ENCODE measurements around the gene CAPNS2.
"Not testable (repeated sequence)": the region's sequence is repeated elsewhere in the genome, so short reads cannot be mapped to it uniquely, and the experiment has no call there.

Gene CAPNS2

DNA sequence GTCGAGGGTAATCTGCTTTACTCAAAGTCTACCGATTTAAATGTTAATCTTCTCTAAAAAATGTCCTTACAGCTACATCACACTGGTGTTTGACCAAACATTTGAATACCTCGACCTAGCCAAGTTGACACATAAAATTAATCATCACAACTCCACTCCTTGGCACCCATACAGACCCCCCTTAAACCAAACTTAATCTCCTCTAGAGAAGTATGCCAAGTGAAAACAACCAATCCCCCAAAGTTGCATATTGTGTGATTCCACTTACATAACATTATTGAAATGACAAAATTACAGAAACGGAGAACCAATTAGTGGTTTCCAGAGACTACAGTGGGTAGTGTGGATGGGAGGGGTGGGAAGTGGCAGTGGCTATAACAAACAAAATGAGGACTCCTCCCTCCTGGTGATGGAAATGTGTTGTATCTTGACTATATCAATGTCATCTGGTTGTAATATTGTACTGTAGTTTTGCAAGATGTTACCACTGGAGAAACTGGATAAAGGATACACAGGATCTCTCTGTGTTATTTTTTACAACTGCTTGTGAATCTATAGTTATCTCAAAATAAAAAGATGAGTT, 39.4 kb downstream of the CAPNS2 start:
- no peaks in the 10 kb centered on the region for H3K9me3 ChIP-seq (ENCODE audit: control insufficient read depth, low read length)
- no peak overlapping the region for H3K14ac ChIP-seq (ENCODE audit: low read length in 2 of 2)
- no peak for DNase-seq
- H3K9ac ChIP-seq (ENCODE audit: low read length) = no peak overlapping the region
- no peak overlapping the region for H2AFZ ChIP-seq (ENCODE audit: low read depth, low read length)
- no peaks in the 10 kb centered on the region for H3K27me3 ChIP-seq (ENCODE audit: control insufficient read depth in 1 of 2, insufficient read depth in 1 of 2, low read length in 2 of 2)
- no peak overlapping the region for H3K18ac ChIP-seq (ENCODE audit: low read depth in 1 of 2, low read length in 2 of 2)
- no peak overlapping the region for H3K4ac ChIP-seq (ENCODE audit: low read depth in 1 of 2, low read length in 2 of 2)
- H2BK5ac ChIP-seq (ENCODE audit: low read depth, low read length, poor library complexity, severe bottlenecking) = no peak overlapping the region
- 77% methylated on average over 4 of the region's 4 CpGs for WGBS
- H2AK5ac ChIP-seq (ENCODE audit: low read length, severe bottlenecking) = no peak overlapping the region
- H3K4me1 ChIP-seq (ENCODE audit: control insufficient read depth, insufficient read depth, low read depth, low read length) = no peaks in the 10 kb centered on the region
- no peak overlapping the region for H4K91ac ChIP-seq (ENCODE audit: low read length)
- no peak overlapping the region for H3K4me2 ChIP-seq (ENCODE audit: low read length, poor library complexity, severe bottlenecking)
- H4K8ac ChIP-seq (ENCODE audit: low read length) = no peak overlapping the region
- H2BK12ac ChIP-seq (ENCODE audit: low read length in 2 of 2) = no peak overlapping the region
- H3K36me3 ChIP-seq (ENCODE audit: control insufficient read depth in 1 of 2, insufficient read depth in 2 of 2, low read depth in 1 of 2, low read length in 2 of 2) = no peaks in the 10 kb centered on the region
- no peaks in the 10 kb centered on the region for H3K79me1 ChIP-seq (replicated peaks; ENCODE audit: low read length, poor library complexity, severe bottlenecking)
- H3K4me3 ChIP-seq (ENCODE audit: insufficient read depth in 1 of 2, low read depth in 1 of 2, low read length in 2 of 2) = no peak overlapping the region
- no peak overlapping the region for H3K23ac ChIP-seq (ENCODE audit: low read length in 2 of 2)
- no peak overlapping the region for H2BK15ac ChIP-seq (ENCODE audit: low read depth, poor library complexity, severe bottlenecking)
- H3K27ac ChIP-seq (ENCODE audit: low read length, poor library complexity, severe bottlenecking) = no peak overlapping the region
- no peak overlapping the region for H2BK120ac ChIP-seq (ENCODE audit: low read depth, low read length)

DNA sequence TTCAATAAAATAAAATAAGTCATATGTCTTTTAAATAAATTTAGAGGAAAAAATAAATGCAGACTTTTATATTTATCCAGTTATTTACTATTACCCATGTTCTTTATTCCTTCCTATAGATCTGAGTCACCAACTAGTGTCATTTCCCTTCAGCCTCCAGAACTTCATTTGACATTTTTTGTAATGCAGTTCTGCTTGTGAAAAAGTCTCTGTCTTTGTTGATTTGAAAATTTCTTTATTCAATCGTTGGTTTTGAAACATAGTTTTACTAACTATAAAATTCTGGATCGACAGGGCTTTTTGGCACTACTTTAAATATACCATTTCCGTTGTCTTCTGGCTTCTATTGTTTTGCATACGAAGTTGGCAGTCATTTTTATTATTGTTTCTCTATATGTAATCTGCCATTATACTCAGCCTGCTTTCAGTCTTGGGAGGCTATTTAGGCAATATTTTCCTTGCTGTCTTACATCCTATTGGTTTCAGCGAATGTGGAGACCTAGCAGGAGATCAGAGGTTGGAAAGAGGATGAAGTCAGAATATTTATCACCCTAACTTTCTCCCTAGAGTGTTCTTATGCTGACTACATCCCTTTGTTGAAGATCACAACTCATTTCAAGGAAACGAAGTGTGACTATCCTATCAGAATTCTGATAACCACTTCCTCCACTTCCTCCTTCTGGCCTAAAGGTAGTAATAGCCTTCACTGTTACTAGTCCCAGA, 47.3 kb downstream of the CAPNS2 start:
- Histone ChIP-seq H2AK5ac (ENCODE audit: low read length, severe bottlenecking) (no peak overlapping the region), H2BK120ac (ENCODE audit: low read depth, low read length) (no peak overlapping the region), H3K4ac (ENCODE audit: low read depth in 1 of 2, low read length in 2 of 2) (no peak overlapping the region), H3K4me2 (ENCODE audit: low read length, poor library complexity, severe bottlenecking) (no peak overlapping the region), H4K91ac (ENCODE audit: low read length) (no peak overlapping the region), H3K4me1 (ENCODE audit: control insufficient read depth, insufficient read depth, low read depth, low read length) (no peaks in the 10 kb centered on the region), H2AFZ (ENCODE audit: low read depth, low read length) (no peak overlapping the region), H3K36me3 (ENCODE audit: control insufficient read depth in 1 of 2, insufficient read depth in 2 of 2, low read depth in 1 of 2, low read length in 2 of 2) (no peaks in the 10 kb centered on the region), H2BK15ac (ENCODE audit: low read depth, poor library complexity, severe bottlenecking) (no peak overlapping the region), H3K18ac (ENCODE audit: low read depth in 1 of 2, low read length in 2 of 2) (no peak overlapping the region), H3K14ac (ENCODE audit: low read length in 2 of 2) (no peak overlapping the region), H3K27me3 (ENCODE audit: control insufficient read depth in 1 of 2, insufficient read depth in 1 of 2, low read length in 2 of 2) (no peaks in the 10 kb centered on the region), H4K8ac (ENCODE audit: low read length) (no peak overlapping the region), H3K9me3 (ENCODE audit: control insufficient read depth, low read length) (no peaks in the 10 kb centered on the region), H2BK12ac (ENCODE audit: low read length in 2 of 2) (no peak overlapping the region), H3K23ac (ENCODE audit: low read length in 2 of 2) (no peak overlapping the region), H3K79me1 (replicated peaks; ENCODE audit: low read length, poor library complexity, severe bottlenecking) (no peaks in the 10 kb centered on the region), H2BK5ac (ENCODE audit: low read depth, low read length, poor library complexity, severe bottlenecking) (no peak overlapping the region), H3K4me3 (ENCODE audit: insufficient read depth in 1 of 2, low read depth in 1 of 2, low read length in 2 of 2) (no peak overlapping the region), H3K27ac (ENCODE audit: low read length, poor library complexity, severe bottlenecking) (no peak overlapping the region), H3K9ac (ENCODE audit: low read length) (no peak overlapping the region)
- 58% methylated on average over 3 of the region's 6 CpGs for WGBS
- DNase-seq = no peak

DNA sequence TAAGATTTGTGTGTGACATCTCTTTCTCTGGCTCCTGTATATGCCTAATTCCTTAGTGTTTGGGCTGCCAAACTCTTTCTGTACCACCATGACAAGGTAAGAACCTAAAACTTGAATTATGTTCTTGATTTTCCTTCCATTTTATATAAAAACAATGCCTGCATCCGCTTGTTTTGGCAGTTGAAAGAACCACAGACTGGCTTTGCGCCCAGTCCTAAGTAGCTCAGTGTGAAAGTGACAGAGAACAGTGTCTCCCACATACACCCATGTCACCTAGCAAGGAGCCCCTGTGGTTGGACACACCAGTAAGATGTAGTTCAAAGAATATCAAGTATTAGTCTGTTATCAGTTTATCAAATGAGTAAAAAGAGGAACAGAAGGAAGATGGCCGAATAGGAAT, 48.6 kb downstream of the CAPNS2 start:
- no peak overlapping the region for H2BK120ac ChIP-seq (ENCODE audit: low read depth, low read length)
- H2AFZ ChIP-seq (ENCODE audit: low read depth, low read length) = no peak overlapping the region
- H2BK5ac ChIP-seq (ENCODE audit: low read depth, low read length, poor library complexity, severe bottlenecking) = no peak overlapping the region
- no peak overlapping the region for H3K14ac ChIP-seq (ENCODE audit: low read length in 2 of 2)
- no peak overlapping the region for H4K8ac ChIP-seq (ENCODE audit: low read length)
- WGBS = 69% methylated on average over 3 of the region's 3 CpGs
- DNase-seq = no peak
- no peak overlapping the region for H3K23ac ChIP-seq (ENCODE audit: low read length in 2 of 2)
- no peak overlapping the region for H2BK12ac ChIP-seq (ENCODE audit: low read length in 2 of 2)
- H2AK5ac ChIP-seq (ENCODE audit: low read length, severe bottlenecking) = no peak overlapping the region
- no peak overlapping the region for H3K18ac ChIP-seq (ENCODE audit: low read depth in 1 of 2, low read length in 2 of 2)
- H3K27me3 ChIP-seq (ENCODE audit: control insufficient read depth in 1 of 2, insufficient read depth in 1 of 2, low read length in 2 of 2) = no peaks in the 10 kb centered on the region
- H3K4ac ChIP-seq (ENCODE audit: low read depth in 1 of 2, low read length in 2 of 2) = no peak overlapping the region
- H3K9me3 ChIP-seq (ENCODE audit: control insufficient read depth, low read length) = no peaks in the 10 kb centered on the region
- no peak overlapping the region for H4K91ac ChIP-seq (ENCODE audit: low read length)
- no peak overlapping the region for H2BK15ac ChIP-seq (ENCODE audit: low read depth, poor library complexity, severe bottlenecking)
- no peak overlapping the region for H3K27ac ChIP-seq (ENCODE audit: low read length, poor library complexity, severe bottlenecking)
- H3K4me2 ChIP-seq (ENCODE audit: low read length, poor library complexity, severe bottlenecking) = no peak overlapping the region
- no peak overlapping the region for H3K4me3 ChIP-seq (ENCODE audit: insufficient read depth in 1 of 2, low read depth in 1 of 2, low read length in 2 of 2)
- no peaks in the 10 kb centered on the region for H3K36me3 ChIP-seq (ENCODE audit: control insufficient read depth in 1 of 2, insufficient read depth in 2 of 2, low read depth in 1 of 2, low read length in 2 of 2)
- no peak overlapping the region for H3K9ac ChIP-seq (ENCODE audit: low read length)
- no peaks in the 10 kb centered on the region for H3K79me1 ChIP-seq (replicated peaks; ENCODE audit: low read length, poor library complexity, severe bottlenecking)
- no peaks in the 10 kb centered on the region for H3K4me1 ChIP-seq (ENCODE audit: control insufficient read depth, insufficient read depth, low read depth, low read length)

DNA sequence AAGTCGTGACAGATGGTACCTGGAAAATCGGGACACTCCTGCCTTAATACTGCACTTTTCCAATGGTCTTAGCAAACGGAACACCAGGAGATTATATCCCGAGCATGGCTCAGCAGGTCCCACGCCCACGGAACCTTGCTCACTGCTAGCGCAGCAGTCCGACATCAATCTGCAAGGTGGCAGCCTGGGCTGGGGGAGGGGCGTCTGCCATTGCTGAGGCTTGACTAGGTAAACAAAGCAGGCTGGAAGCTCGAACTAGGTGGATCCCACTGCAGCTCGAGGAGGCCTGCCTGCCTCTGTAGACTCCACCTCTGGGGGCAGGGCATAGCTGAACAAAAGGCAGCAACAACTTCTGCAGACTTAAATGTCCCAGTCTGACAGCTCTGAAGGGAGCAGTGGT, 49.2 kb downstream of the CAPNS2 start:
- not testable (repeated sequence) for H3K4ac ChIP-seq (ENCODE audit: low read depth in 1 of 2, low read length in 2 of 2); H2AK5ac ChIP-seq (ENCODE audit: low read length, severe bottlenecking); H2BK12ac ChIP-seq (ENCODE audit: low read length in 2 of 2); H4K8ac ChIP-seq (ENCODE audit: low read length); H3K14ac ChIP-seq (ENCODE audit: low read length in 2 of 2); H2BK5ac ChIP-seq (ENCODE audit: low read depth, low read length, poor library complexity, severe bottlenecking); H2BK15ac ChIP-seq (ENCODE audit: low read depth, poor library complexity, severe bottlenecking); H2BK120ac ChIP-seq (ENCODE audit: low read depth, low read length); H3K4me1 ChIP-seq (ENCODE audit: control insufficient read depth, insufficient read depth, low read depth, low read length); H3K18ac ChIP-seq (ENCODE audit: low read depth in 1 of 2, low read length in 2 of 2); H4K91ac ChIP-seq (ENCODE audit: low read length); H3K79me1 ChIP-seq (replicated peaks; ENCODE audit: low read length, poor library complexity, severe bottlenecking); H3K4me3 ChIP-seq (ENCODE audit: insufficient read depth in 1 of 2, low read depth in 1 of 2, low read length in 2 of 2); H3K36me3 ChIP-seq (ENCODE audit: control insufficient read depth in 1 of 2, insufficient read depth in 2 of 2, low read depth in 1 of 2, low read length in 2 of 2); DNase-seq; H3K27me3 ChIP-seq (ENCODE audit: control insufficient read depth in 1 of 2, insufficient read depth in 1 of 2, low read length in 2 of 2); H2AFZ ChIP-seq (ENCODE audit: low read depth, low read length); H3K27ac ChIP-seq (ENCODE audit: low read length, poor library complexity, severe bottlenecking); H3K23ac ChIP-seq (ENCODE audit: low read length in 2 of 2); H3K9me3 ChIP-seq (ENCODE audit: control insufficient read depth, low read length); H3K9ac ChIP-seq (ENCODE audit: low read length); H3K4me2 ChIP-seq (ENCODE audit: low read length, poor library complexity, severe bottlenecking)
- 77% methylated on average over 11 of the region's 11 CpGs for WGBS
